GM18526 (cell line): ENCODE measurements around the gene SPNS3.

Source experiments
- POLR2A ChIP-seq: IDR thresholded peaks from 3 replicates; pipeline ENCODE4 v1.6.1; 2011; ENCODE audit not compliant: insufficient read length; ENCODE audit errors: extremely low read depth

Gene SPNS3

DNA sequence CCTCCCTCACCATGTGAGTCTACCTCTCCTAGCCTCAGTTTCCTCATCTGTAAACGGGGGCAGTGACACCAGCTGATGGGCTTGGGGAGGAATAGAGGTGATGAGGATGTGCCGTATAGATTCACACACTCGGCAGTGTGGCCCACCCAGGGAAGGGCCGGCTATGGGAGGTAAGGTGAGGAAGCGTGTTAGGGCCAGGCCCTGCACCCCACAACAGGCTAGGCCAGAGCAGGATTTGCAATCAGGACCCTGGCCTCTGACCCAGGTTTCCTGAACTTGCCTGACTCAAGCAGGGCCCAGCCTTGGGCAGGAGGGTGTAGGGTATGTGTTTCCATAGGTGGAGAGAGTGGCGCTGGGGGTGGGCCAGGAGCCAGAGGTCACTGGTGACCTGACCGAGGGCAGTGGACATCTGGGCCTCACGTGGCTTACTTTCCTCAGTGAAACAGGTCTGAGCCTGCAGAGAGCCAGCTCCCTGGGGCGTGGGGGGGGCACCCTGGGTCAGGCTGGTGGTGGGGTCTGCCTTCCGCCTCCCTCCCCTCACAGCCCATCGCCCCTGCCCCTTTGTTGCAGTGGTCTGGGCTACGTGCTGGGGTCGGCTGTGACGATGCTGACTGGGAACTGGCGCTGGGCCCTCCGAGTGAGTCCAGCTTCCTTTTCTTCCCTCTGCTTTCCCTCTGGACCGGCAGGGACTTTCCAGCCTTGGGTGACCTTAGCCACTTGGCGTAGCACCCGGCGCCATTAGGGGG is 12.8 kb downstream of the SPNS3 start:
- no peak for TF ChIP-seq POLR2A

DNA sequence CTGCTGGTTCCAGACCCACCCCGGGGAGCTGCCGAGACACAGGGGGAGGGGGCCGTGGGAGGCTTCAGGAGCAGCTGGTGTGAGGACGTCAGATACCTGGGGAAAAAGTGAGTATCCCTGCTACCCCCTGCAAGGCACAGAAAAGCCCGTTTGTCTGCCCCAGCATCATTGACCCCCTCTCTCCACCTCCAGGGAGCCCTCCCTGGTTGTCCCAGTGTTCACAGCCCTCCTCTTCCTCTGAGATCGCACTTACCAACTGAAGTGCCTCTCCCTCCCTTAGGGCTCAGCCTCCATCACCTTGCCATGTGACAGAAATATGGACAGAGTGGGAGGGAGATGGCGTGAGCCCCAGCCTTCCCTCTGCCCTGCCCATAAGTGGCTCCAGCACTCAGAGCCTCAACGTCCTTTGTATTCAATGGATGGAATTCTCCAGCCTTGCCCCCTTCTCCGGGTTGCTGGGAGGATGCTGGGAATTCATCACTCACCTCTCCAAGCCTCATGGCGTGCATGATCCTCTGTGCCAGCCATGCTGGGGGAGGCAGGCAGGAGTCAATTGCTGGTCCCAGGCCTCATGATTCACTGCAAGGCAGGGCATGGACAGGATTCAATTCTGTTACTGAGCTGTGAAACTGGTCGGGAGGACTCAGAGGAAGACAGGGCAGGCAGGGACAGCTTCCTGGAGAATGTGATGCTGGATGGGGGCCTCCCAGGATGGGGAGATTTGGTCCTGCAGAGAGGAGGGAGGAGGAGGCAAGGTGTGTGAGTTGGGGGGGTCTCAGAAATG is 14.6 kb downstream of the SPNS3 start:
- no peak for TF ChIP-seq POLR2A

DNA sequence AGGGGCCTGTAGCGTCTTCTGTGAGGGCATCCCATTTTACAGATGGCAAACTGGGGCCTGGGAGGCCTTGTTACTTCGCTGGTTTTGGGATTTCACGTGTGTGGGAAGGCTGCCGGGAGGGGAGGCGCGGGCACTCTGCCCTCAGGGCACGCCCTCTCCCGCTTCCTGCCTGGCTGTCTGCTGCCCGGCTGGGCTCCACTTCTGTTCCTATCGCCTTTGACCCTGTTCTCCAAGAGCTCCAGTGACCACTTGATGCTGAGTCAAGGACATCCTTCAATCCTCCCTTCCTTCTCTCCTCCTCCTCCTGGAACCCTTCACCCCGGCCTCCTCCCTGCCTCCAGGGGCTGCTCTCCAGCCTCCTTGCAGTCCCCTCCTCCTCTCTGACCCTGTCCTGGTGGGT is 16.0 kb downstream of the SPNS3 start:
- no peak for TF ChIP-seq POLR2A

DNA sequence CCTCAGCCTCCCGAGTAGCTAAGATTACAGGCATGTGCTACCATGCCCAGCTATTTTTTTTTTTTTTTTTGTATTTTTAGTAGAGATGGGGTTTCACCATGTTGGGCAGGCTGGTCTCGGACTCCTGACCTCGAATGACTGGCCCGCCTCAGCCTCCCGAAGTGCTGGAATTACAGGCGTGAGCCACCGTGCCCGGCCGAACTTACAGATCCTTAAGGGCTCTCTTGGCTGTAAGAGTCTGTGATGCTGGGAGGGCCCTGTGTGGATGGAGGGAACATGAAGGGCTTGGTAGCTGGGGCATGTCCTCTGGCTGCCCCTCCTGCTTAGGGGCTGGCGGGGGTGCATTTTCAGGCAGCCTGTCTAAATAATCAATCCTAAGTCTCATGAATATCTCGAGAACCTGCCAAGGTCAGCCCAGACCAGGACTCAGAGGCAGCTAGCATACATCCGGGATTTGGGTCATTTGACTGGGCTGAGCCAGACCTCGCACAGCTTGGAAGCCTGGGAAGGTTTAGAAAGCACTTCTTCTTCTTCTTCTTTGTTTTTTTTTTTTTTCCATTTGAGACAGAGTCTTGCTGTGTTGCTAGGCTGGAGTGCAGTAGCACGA is 17.1 kb downstream of the SPNS3 start:
- TF ChIP-seq POLR2A, result no peak

DNA sequence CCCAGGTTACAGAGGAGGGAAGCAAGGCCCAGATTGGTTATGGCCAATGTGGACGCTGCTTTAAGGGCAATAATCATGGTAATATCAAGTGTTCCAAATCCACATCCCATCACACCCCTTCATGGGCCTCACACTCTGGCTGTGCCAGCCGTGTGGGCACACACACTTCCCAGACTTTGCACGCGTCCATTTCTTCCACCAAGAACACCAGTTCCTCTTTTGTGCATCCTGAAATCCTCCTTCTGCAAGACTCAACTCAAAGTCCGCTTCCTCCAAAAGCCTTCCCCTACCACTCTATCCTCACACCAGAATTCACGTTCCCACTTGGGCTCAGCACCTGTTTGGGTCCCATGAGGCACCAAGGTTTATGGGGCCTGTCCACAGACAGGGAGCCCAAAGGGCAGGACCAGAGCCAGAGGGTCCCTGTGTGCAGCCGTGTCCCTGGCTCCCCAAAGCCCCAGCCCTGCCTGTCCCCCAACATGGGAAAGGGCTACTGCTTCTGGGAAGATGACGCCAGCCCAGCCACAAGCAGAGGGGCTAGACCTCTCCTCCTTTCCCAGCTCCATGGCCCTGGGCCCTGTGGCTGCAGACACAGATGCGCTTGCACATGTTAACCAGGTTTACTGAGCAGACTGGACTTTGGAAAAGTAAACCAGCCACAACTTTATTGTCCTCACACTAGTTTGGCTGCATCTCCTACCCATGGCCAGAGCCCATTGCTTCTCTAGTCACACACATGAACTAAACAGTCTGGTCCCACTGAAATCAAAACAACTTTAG is 20.3 kb downstream of the SPNS3 start:
- no peak for TF ChIP-seq POLR2A

DNA sequence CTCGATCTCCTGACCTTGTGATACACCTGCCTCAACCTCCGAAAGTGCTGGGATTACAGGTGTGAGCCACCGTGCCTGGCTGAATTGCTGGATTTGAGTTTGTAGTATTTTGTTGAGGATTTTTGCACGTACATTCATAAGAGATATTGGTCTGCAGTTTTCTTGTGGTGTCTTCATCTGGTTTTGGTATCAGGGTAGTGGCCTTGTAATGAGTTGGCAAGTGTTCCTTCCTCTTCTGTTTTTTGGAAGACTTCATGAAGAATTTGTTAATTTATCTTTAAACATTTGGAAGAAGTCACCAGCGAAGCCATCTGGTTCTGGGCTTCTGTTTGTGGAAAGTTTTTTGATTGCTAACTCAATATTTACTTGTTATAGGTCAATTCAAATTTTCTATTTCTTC is 26.9 kb downstream of the SPNS3 start:
- no peak for TF ChIP-seq POLR2A

DNA sequence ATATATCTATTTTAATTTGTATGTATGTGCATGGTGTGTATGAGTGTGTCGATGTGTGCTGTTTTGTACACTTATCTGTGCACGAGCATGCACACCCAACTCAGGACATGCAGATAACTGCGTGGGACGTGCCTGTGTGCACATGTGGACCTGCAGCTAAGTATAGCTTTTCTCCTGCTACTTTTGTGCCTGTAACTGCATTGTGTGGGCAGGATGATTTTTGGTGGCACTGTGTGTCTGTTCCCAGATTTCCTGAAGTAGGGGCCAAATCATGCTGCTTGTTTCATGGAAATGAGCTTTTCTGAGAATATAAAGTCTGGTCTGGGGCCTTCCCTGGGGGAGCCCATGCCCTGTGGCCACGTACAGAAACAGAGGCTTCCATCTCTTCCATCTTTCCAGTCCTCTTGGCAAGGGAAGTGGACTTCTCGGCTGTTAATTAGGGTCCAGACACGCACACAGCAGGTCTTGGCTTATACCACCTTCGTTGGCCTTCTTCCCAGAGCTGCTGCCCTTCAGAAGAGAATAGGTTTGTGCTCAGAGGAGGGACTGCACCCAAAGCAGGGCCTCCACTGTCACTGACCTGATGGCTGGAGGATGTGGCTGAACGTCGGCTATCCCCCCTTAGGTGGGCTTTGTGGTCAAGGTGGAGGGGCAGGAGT is 30.2 kb downstream of the SPNS3 start:
- no peak for TF ChIP-seq POLR2A

DNA sequence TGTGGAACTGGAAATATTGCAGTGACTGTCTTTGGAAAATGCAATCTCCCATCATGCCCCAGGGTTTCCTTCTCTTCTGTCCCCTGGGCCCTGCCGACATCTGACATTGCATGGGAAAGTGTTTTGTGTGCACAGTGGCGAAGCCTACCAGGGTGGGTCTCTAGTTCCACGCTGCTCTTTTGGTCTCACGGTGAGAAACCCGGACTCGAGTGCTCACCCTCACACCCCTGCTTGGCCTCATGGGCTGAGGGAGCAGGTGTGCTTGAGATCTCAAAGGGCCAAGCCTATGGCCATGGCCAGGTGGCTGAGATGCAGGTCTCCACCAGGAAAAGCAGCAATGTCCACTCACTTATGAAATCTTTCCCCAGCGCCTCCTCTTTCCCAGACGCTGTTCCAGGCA is 32.0 kb downstream of the SPNS3 start:
- TF ChIP-seq POLR2A, result no peak

DNA sequence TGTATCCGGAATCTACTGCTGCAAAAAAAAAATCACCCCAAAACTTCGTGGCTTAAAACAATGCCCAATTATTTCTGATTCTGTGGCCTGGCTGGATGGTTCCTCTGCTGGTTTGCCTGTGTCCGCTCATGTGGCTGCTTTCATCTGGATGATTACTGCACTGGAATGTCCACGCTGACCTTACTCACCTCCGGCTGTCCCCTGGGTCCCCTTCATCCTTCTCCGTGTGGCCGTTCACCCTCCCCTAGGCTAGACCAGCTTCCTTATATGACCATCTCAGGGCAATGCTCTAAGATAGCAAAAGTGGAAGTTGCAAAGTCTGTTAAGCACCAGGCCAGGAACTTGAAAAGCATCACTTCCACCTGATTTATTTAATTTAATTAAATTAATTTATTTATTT is 33.5 kb downstream of the SPNS3 start:
- TF ChIP-seq POLR2A, result no peak

DNA sequence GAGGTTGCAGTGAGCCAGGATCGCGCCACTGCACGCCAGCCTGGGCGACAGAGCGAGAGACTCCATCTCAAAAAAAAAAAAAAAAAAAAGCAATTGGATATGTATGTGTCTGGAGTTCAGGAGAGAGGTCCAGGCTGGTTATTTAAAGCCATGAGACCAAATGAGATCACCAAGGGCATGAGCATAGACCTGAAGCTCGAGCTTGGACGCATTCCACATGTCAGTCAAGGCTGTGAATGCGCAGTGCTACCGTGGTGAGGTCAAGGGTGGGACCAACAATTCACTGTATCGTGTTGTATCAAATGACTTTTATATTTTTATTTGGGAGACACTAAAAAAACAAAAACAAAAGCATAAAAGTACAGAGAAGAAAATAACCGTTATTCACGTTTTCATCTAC is 35.8 kb downstream of the SPNS3 start:
- no peak for TF ChIP-seq POLR2A

DNA sequence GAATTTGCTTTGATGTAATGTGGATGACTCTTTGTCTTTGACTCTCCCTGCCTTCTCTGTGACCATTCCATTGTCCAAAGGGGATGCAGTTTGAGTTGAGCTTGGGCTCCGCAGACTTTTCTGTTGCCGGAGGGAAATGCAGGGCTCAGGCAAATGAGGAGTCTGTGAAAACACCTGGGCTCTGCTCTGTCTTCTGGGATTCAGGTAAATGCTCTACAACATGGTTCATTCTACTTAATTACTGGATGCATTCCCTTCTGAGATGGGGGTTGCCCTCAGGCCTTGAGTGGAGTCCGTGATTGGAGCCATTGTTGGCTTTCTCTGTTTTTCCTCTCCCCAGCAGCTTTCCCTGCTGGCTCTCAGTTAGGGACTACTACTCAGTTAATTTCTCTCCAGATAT is 38.5 kb downstream of the SPNS3 start:
- no peak for TF ChIP-seq POLR2A

DNA sequence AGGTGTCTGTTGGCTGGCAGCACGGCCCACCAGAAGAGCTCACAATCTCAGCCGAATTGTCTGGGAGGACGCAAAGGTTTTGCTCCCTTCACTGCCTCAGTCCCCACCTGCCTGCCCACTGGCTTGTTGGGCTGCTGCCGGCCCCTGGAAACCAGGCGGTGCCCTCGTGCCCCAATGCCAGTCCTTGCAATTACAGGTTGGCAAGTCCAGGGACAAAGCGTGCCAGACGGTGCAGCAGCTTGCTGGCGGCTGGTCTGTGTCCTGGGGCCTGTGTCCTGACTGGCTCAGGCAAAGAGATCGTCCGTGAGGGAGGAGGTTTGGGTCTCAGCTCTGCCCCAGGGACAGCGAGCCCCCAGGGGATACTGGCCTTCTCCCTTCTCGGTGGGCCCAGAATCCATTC is 40.4 kb downstream of the SPNS3 start:
- TF ChIP-seq POLR2A, result no peak

DNA sequence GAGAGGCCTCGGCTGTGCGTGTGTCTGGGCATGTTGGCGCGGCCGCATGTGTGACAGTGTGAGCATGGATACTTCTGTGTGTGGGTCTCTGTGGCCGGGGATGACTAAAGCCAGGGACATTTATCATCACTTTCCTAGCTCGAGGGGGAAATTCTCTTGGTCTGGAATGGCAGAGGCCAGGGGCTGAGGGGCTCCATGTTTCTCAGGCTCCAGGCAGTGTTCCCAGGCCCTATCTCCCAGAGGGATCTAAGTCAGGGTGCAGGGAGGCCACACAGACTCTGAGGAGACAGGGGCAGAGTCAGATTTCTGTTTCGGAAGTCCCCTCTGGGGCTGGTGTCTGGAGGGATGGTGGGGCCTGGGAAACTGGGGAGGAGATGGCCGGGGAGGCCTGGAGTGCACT is 41.3 kb downstream of the SPNS3 start:
- TF ChIP-seq POLR2A, result no peak

DNA sequence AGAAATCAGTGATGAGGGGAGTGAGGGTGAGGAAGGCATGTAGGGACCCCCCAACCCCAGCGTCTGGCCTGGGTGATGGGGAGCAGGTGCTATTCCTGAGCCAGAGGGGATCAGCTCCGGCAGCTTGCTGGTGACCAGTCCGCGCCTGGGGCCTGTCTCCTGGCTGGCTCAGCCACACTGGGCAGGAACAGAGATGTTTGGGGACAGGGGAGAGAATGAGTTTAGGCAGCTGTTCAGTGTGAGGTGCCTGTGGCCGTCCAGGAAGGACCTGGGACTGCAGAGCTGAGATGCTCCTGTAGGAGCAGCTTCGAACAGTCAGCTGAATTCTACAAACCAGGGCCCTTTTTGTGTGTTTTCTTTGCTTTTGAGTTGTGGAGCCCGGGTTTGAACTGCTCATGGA is 41.7 kb downstream of the SPNS3 start:
- TF ChIP-seq POLR2A, result no peak

DNA sequence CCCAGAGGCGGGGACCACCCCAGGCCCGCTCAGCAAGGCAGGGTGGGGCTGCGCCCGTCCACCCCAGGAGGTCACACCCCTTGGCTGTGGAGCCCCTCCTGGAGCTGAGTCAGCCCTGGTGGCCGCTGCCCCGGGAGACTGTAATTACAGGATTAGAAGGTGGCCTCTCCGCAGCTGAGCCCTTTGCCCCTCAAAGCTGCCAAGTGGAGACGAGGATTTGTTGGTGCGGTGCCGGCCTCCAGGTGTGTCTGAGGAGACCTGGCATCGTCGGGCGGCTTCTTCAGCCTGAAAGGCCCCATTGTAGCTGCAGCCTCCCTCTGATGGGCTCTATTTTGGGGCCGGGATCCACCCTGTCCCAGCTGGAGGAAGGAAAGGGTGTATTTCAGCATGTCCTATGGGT is 42.3 kb downstream of the SPNS3 start:
- TF ChIP-seq POLR2A, result no peak
